CD4-positive, alpha-beta T cell treated with Interleukin-2 at 100 ng/mL for 4 hours (primary cell): ENCODE measurements around the gene TMEM138.

Experiments
- DNase-seq: peaks from one replicate; pipeline ENCODE4 v3.0.0-alpha.2; 2020; ENCODE audit warnings: low spot score

TMEM138 gene

DNA sequence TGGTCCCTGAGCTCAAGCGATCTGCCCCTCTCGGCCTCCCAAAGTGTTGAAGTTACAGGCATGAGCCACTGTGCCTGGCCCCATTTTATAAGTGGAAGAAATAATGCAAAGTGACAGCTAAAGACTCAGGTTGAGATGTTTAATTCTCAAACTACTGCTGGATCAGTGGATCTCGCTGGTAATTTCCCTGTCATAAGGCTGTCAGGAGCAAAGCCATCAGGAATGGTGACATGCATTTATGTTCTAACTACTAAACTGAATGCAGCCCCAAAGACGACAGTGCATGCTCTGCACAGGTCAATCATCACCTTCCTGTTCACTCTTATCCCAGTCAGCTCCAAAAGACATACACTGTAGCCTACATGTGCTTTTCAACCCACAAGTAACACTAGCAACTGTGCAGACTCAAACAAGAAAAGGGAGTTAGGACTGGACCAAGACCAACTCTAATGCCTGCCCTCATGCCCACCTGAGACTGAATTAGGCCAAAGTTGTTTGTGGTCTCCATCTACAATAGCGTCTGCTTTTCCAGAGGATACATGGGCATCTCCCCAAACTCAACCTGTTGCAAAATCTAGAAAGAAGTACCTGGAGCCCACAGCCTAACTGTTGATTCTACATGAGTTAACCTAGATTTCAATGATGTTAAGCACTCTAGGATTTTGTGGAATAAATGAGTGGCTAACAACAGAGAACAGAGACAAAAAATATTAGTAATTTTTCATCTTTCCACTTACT lies 45.0 kb downstream of the TMEM138 start:
- DNase-seq, result no peak

DNA sequence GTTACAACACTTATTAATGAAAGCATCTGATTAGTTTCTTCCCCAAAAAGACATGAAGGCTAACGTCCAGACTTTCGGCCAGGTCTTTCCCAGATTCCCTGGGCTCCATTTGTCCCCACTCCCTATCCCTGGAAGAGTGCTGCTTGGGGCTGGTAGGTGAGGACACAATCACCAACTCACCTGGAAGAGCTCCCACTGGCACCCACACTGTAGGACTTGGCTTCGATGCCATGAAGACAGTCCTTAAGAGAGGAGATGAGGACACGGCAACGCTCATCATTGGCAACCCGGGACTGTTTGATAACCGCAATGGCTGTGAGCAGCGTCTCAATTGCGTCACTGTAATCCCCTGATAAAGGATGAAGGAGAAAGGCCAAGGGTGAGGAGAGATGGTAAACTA lies 49.4 kb downstream of the TMEM138 start:
- DNase-seq, result no peak

GRCh38 chr11:61413496-61413895 lies 51.3 kb downstream of the TMEM138 start:
- DNase-seq, result no peak

DNA sequence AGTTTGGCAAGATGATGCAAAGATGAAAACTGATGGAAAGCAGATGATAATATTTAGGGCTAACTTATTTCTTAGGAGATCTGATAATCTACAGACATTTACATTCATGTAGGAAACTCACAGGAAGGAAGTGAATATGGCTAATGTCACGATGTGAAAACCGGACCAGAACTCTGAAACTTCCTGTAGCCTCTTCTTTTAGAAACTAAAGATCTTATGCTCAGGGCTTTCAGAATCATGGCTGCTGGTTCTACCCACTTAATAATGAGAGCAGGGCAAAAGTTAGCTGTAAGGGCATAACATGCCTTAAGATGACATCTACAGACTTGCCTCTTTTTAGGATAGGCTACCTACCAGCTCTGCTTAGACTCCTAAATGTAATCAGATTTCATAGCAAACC lies 52.4 kb downstream of the TMEM138 start:
- DNase-seq, result no peak

DNA sequence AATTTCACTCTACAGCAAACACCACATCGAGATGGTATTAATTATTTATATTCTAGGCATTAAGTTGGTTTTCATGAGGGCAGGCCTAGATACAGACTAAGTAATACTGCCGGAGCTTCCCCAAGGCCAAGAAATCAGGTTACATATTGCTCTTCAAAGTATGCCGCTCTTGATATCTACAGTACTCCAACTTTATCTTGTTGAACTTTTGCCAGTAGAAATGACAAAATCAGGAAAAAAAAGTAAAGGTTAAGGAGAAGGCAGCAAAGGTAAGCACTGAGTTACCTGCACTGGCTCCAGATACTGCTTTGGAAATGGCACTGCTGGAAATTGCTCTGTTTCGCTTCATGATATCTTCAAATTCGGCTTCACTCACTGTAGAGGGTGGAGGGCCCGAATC lies 53.2 kb downstream of the TMEM138 start:
- no peak for DNase-seq

GRCh38 chr11:61416941-61417340 lies 54.8 kb downstream of the TMEM138 start:
- no peak for DNase-seq

DNA sequence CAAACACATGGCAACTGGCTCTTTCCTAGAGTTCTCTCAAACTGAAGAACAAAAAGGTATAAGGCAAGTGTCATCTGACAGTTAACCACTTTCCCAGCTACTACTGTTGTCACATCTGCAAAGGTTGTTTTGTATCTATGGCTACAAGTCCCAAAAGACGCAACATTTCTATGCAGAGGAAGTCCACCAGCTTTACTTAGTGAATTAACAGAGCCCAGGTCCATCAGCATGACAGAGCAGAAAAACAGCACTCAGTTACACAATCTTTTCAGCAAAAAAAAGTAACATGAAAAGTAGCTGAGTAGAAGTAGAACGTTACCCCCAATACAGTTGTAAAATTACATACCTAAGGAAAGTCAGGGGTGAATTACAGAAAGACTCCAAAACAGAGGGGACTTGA lies 55.5 kb downstream of the TMEM138 start:
- no peak for DNase-seq

- no peak for DNase-seq
These were observed 56.0 kb downstream of the TMEM138 start for GRCh38 chr11:61418136-61418535.
